Right lobe of liver (tissue), 4 donors: ENCODE measurements around the gene UBTFL1.
"Not testable (repeated sequence)": the region's sequence is repeated elsewhere in the genome, so short reads cannot be mapped to it uniquely, and the experiment has no call there.

Source experiments
- CTCF ChIP-seq, 4 donors: fragments of 200-600 bp in 3 of 4; fragments of 450-650 bp in 1 of 4; IDR thresholded peaks; one replicate each; pipeline versions ENCODE4 v1.5.1 to v1.8.0; 2016 to 2022; ENCODE audit warnings: antibody characterized with exemption in 4 of 4, mild to moderate bottlenecking in 2 of 4
- POLR2A ChIP-seq: fragments of 450-650 bp; IDR thresholded peaks from one replicate; pipeline ENCODE4 v1.6.1; 2017; ENCODE audit warnings: antibody characterized with exemption, mild to moderate bottlenecking
- donor health status: DM: no; HTN: no; CAD: no.
- donor health status: DM: no; HTN: no; CAD: no.
- donor health status: DM: no; HTN: yes; CAD: no.

GRCh38 chr11:90088731-90089130, 3.0 kb downstream of the UBTFL1 start:
- TF ChIP-seq CTCF (IDR thresholded peaks at IDR 0.05); POLR2A: not testable (repeated sequence)
